ENCODE measurements around the gene NAGLU.
"Not testable (repeated sequence)": the region's sequence is repeated elsewhere in the genome, so short reads cannot be mapped to it uniquely, and the experiment has no call there.

Gene NAGLU

DNA sequence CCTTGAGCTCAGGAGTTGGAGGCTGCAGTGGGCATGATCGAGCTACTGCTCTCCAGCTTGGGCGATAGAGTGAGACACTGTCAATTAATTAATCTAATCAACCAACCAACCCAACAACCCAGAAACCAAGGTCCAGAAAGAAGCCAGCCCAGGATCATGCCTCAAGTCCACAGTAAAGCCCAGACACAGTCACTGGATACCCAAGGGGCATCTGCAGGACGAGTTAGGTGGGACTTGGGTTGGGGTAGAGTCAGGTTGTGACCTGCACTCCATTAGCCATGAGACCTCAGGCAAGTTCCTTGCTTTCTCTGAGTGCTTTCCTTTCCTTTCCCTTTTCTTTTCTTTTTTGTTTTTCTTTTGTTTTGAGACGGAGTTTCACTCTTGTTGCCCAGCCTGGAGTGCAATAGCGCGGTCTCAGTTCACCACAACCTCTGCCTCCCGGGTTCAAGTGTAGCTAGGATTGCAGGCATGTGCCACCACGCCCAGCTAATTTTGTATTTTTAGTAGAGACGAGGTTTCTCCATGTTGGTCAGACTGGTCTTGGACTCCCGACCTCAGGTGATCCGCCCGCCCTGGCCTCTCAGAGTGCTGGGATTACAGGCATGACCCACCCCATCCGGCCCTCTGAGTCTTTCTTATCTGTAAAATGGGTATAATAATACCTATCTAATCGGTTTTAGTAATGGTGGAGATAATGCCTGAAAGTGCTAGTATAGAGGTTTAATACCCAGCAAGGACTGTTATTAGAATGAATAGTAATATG lies 13.1 kb downstream of the NAGLU start:
- CTCF ChIA-PET = interaction anchor here (1.0 to 2.3 kb wide), 2 partner anchors 13 to 227 kb away, joined by 4 to 9 read pairs; partner anchors contain the start of gene NAGLU
- POLR2A ChIA-PET = interaction anchor here (0.6 to 1.7 kb wide), 2 partner anchors 13 to 215 kb away, joined by 3 to 10 read pairs; partner anchors contain the start of gene NAGLU
- DNase-seq (ENCODE audit: low read depth, low spot score) = no peak
- TF ChIP-seq, protein P1, sequence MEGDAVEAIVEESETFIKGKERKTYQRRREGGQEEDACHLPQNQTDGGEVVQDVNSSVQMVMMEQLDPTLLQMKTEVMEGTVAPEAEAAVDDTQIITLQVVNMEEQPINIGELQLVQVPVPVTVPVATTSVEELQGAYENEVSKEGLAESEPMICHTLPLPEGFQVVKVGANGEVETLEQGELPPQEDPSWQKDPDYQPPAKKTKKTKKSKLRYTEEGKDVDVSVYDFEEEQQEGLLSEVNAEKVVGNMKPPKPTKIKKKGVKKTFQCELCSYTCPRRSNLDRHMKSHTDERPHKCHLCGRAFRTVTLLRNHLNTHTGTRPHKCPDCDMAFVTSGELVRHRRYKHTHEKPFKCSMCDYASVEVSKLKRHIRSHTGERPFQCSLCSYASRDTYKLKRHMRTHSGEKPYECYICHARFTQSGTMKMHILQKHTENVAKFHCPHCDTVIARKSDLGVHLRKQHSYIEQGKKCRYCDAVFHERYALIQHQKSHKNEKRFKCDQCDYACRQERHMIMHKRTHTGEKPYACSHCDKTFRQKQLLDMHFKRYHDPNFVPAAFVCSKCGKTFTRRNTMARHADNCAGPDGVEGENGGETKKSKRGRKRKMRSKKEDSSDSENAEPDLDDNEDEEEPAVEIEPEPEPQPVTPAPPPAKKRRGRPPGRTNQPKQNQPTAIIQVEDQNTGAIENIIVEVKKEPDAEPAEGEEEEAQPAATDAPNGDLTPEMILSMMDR (IDR thresholded peaks at IDR 0.05; ENCODE audit: insufficient read depth, low read length, missing control alignments) = no peak
- no peak overlapping the region for H3K4me3 ChIP-seq (ENCODE audit: low read depth, low read length)

DNA sequence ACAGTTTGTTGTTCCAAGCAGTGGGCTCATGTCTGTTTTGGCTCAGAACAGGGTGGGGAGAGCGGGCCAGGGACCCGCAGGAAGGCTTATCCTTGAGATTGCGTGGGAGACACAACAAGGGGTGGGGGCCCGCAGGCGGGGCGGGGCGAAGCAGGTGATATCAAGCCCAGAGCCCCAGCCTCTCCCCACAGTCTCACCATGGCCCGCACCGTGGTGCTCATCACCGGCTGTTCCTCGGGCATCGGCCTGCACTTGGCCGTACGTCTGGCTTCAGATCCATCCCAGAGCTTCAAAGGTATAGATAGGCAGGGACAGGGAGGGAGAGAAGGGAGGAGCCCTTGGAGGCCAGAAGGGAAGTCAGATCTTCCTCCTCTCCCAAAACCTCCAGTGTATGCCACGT lies 16.7 kb downstream of the NAGLU start, which contains the start of gene HSD17B1:
Gene HSD17B1 (plus strand): TSS at position 188 of the 400 bp plus-strand sequence. CDS start 11 bp downstream, at position 199.
- CTCF ChIA-PET = not testable (repeated sequence)

DNA sequence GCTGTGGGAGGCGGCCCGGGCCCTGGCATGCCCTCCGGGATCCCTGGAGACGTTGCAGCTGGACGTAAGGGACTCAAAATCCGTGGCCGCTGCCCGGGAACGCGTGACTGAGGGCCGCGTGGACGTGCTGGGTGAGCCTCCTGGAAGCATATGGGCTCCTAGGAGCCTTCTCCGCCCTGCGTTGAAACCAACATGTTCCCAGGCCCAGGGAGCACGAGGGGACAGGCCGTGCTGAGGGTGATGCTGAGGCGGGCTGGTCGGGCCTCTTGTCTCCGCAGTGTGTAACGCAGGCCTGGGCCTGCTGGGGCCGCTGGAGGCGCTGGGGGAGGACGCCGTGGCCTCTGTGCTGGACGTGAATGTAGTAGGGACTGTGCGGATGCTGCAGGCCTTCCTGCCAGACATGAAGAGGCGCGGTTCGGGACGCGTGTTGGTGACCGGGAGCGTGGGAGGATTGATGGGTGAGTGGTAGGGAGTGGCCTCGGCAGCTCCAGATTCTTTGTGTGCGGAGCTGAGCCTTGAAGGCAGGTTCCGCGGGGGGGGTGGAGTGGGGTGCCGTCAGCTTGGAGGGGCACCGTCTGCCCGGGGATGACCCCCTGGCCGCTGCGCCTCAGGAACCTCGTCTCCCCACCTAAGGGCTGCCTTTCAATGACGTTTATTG lies 17.2 kb downstream of the NAGLU start:
- POLR2A ChIA-PET = interaction anchor here (0.6 to 1.1 kb wide), 2 partner anchors 53 to 113 kb away, joined by 3 to 6 read pairs; no protein-coding TSS in a partner anchor
- CTCF ChIA-PET = interaction anchor here (1.1 kb wide), 1 partner anchor 17 kb away, joined by 3 read pairs; the partner anchor contains the start of gene NAGLU
- H3K4me3 ChIP-seq (ENCODE audit: low read depth, low read length) = peak overlapping the region; percentile 78
- DNase-seq (ENCODE audit: low read depth, low spot score) = no peak
- TF ChIP-seq, protein P1 (IDR thresholded peaks at IDR 0.05; ENCODE audit: insufficient read depth, low read length, missing control alignments) = no peak

More for the DNA sequence above, 16.7 kb downstream of the NAGLU start, which contains the start of gene HSD17B1:
- POLR2A ChIA-PET; DNase-seq (ENCODE audit: low read depth, low spot score): not testable (repeated sequence)
- peak within 1 kb of the TSS; percentile 78 for H3K4me3 ChIP-seq (ENCODE audit: low read depth, low read length)

DNA sequence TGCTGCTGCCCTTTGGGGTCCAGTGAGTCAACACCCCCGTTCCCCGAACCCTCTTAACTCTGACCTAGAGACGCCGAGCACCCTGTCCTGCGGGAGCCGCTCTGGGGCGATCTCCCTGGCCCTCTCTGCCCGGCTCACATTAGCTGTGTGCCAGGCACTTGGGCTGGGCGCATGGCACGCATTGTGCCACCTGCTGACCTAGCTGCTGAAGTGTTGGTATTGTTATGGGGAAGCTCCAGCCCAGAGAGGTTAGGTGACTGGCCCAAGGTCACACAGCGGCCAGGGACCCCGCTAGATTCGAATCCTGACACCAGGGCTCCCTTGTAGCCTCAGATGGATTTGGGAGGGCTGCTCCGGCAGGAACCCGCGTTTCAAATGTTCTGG lies 17.8 kb downstream of the NAGLU start:
- DNase-seq (ENCODE audit: low read depth, low spot score) = no peak
- TF ChIP-seq, protein P1 (IDR thresholded peaks at IDR 0.05; ENCODE audit: insufficient read depth, low read length, missing control alignments) = no peak
- POLR2A ChIA-PET = interaction anchor here (0.9 to 1.2 kb wide), 3 partner anchors 11 to 112 kb away, joined by 3 to 4 read pairs (median 4); partner anchors contain the start of gene MLX

DNA sequence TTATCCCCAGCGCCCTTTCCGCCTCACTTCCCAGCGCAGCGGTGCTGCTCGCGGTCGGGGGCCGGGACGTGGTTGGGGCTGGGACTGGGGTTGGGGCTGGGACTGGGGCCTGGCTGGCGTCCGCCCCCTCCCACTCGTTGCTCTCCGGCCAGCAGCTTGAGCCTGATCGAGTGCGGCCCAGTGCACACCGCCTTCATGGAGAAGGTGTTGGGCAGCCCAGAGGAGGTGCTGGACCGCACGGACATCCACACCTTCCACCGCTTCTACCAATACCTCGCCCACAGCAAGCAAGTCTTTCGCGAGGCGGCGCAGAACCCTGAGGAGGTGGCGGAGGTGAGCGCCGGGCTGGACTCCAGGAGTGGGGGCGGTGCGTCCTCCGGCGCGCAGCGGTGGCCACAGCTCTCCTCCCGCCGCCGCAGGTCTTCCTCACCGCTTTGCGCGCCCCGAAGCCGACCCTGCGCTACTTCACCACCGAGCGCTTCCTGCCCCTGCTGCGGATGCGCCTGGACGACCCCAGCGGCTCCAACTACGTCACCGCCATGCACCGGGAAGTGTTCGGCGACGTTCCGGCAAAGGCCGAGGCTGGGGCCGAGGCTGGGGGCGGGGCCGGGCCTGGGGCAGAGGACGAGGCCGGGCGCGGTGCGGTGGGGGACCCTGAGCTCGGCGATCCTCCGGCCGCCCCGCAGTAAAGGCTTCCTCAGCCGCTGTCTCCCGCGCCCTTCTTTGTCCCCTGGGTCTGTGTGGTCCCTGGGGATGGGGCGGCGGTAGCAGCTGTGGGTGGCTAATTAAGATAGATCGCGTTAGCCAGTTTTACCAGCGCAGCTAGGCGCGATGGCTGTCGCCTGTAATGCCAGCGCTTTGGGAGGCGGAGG lies 18.4 kb downstream of the NAGLU start:
- DNase-seq (ENCODE audit: low read depth, low spot score) = no peak
- ChIA-PET CTCF (interaction anchor here (1.1 to 2.0 kb wide), 3 partner anchors 10 to 23 kb away, joined by 3 to 5 read pairs (median 3); partner anchors contain the start of genes NAGLU and PSMC3IP), POLR2A (interaction anchor here (0.8 to 1.2 kb wide), 6 partner anchors 10 to 131 kb away, joined by 3 to 6 read pairs (median 4); partner anchors contain the start of genes CAVIN1 and MLX)
- H3K4me3 ChIP-seq (ENCODE audit: low read depth, low read length) = peak overlapping the region; percentile 78
- TF ChIP-seq, protein P1 (IDR thresholded peaks at IDR 0.05; ENCODE audit: insufficient read depth, low read length, missing control alignments) = no peak

More for the DNA sequence above, 17.8 kb downstream of the NAGLU start:
- CTCF ChIA-PET = interaction anchor here (1.1 to 2.0 kb wide), 3 partner anchors 11 to 24 kb away, joined by 3 to 5 read pairs (median 3); partner anchors contain the start of genes NAGLU and PSMC3IP
- peak overlapping the region; percentile 78 for H3K4me3 ChIP-seq (ENCODE audit: low read depth, low read length)
